GM18498 (cell line): ENCODE measurements around the gene GRHL1.
"Not testable (repeated sequence)": the region's sequence is repeated elsewhere in the genome, so short reads cannot be mapped to it uniquely, and the experiment has no call there.

ENCODE experiments used
- ATAC-seq: cut with Tn5 transposase; IDR thresholded peaks from one replicate; pipeline ENCODE4 v1.9.1; 2021; ENCODE audit warnings: mild to moderate bottlenecking, moderate library complexity; ENCODE audit not compliant: unreplicated experiment

Gene GRHL1

GRCh38 chr2:10007921-10008808 lies 56.7 kb downstream of the GRHL1 start:
- ATAC-seq = no peak

GRCh38 chr2:10008809-10009176 lies 57.3 kb downstream of the GRHL1 start:
- no peak for ATAC-seq

- ATAC-seq = no peak
These were observed 57.8 kb downstream of the GRHL1 start for GRCh38 chr2:10009271-10009810.

GRCh38 chr2:10009811-10010781 lies 58.6 kb downstream of the GRHL1 start:
- no peak for ATAC-seq

- ATAC-seq = not testable (repeated sequence)
These were observed 59.5 kb downstream of the GRHL1 start for GRCh38 chr2:10010861-10011605.

GRCh38 chr2:10011606-10012325 lies 60.3 kb downstream of the GRHL1 start:
- not testable (repeated sequence) for ATAC-seq

- not testable (repeated sequence) for ATAC-seq
These were observed 61.0 kb downstream of the GRHL1 start for GRCh38 chr2:10012366-10012962.

- no peak for ATAC-seq
These were observed 61.5 kb downstream of the GRHL1 start for GRCh38 chr2:10012963-10013461.

GRCh38 chr2:10013651-10014417 lies 62.3 kb downstream of the GRHL1 start:
- not testable (repeated sequence) for ATAC-seq

GRCh38 chr2:10014418-10015190 lies 63.1 kb downstream of the GRHL1 start:
- ATAC-seq = no peak

- not testable (repeated sequence) for ATAC-seq
These were observed 64.0 kb downstream of the GRHL1 start for GRCh38 chr2:10015376-10015989.

- ATAC-seq = no peak
These were observed 64.7 kb downstream of the GRHL1 start for GRCh38 chr2:10016001-10016801.

- ATAC-seq = no peak
These were observed 65.3 kb downstream of the GRHL1 start for GRCh38 chr2:10016802-10017258.

- no peak for ATAC-seq
These were observed 65.9 kb downstream of the GRHL1 start for GRCh38 chr2:10017313-10017941.

- ATAC-seq = no peak
These were observed 67.7 kb downstream of the GRHL1 start for GRCh38 chr2:10019174-10019573.
